ENCODE results near the gene TSKU. TPM values are rescaled to one million over a fixed set of nuclear protein-coding genes. Genes with fewer than 3 reads are reported as not detected.

Gene TSKU, protein sequence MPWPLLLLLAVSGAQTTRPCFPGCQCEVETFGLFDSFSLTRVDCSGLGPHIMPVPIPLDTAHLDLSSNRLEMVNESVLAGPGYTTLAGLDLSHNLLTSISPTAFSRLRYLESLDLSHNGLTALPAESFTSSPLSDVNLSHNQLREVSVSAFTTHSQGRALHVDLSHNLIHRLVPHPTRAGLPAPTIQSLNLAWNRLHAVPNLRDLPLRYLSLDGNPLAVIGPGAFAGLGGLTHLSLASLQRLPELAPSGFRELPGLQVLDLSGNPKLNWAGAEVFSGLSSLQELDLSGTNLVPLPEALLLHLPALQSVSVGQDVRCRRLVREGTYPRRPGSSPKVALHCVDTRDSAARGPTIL
- 35.8 TPM for total RNA-seq

DNA sequence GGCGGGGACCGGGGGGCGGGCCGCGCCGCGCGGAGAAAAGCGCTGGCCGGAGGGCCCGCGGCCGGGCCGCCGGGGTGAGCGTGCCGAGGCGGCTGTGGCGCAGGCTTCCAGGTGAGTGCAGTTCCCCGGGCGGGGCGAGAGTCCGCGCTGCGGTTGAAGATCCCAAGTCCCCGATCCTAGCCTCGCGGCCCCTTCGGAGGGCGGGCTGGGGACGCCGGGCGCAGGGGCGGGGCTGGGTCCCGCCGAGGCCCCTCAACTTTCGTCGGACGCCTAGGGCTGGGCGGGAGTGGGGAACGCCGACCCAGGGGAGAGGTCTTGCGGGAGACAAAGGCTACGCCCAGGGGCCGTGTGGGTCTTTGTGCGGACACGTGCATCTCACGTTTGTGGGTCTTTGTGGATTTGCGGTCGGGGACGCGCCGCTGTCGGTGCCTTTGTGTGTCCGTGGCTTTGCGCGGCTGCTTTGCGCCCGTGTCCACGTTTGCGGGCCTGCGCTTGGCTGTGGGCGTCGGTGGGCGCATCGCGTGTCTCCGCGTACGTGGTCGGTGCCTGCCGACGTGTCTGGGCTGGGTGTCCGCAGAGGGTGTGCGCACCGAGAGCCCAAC lies at the start of gene TSKU:
TSKU (plus strand) TSS at position 63 of the 602 bp plus-strand sequence. CDS start 12,261 bp downstream, outside the sequence.
- no peak for DNase-seq (ENCODE audit: low spot score)

DNA sequence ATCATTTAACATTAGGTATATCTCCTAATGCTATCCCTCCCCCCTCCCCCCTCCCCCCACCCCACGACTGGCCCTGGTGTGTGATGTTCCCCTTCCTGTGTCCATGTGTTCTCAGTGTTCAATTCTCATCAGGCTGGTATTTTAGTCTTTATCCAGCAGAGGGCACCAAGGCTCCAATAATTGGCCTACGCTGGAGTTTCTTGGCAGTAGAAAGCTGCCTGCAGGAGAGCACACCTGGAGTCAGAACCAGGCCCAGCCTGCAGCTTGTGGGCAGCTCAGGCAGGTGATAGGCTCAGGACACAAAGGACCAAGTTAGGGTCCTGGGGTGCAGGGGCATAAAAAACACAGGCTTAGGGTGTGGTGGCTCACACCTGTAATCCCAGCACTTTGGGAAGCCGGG lies 49.2 kb upstream of the TSKU start:
- DNase-seq (ENCODE audit: low spot score): peak; percentile 58

DNA sequence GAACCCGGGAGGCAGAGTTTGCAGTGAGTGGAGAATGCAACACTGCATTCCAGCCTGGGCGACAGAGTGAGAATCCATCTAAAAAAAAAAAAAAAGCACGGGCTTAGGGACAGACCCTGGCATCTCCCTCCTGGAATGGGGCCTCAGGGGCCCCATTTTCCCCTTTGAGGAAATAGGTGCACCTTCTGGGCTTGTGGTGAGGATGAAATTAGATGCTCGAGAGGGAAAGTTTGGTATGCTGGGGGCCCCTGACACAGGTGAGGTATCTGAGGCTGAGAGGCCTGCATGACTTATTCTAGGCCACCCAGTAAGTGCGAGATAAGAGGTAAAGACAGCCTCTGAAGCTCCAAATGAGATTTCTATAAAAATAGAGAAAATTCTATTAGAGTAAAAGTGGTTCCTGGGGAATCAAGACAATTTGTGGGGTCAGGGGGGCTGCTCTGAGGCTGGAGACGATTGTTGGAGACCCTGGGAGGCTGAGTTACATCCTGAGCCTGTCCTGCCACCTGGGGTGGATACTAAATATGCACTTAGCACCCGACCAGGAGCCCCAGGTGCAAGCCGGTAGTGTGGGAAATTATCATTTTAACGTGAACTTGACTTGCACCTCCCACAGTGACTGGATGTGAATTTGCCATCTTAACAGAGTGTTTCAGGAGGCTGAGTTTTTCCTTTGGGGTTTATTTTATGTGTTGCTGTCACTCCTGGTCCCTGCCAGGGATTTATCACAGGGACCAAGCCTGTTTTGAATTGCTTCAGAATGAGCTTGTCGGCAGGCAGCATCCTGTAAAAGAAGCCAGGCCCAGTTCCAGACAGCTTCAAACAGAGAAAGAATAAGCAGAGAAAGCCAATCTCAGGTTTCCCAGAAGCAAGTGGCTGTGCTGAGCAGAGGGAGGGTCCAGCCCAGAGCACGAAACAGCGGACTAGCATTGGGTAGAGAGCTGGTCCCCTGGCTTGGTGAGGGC lies 48.4 kb upstream of the TSKU start:
- DNase-seq (ENCODE audit: low spot score): no peak

DNA sequence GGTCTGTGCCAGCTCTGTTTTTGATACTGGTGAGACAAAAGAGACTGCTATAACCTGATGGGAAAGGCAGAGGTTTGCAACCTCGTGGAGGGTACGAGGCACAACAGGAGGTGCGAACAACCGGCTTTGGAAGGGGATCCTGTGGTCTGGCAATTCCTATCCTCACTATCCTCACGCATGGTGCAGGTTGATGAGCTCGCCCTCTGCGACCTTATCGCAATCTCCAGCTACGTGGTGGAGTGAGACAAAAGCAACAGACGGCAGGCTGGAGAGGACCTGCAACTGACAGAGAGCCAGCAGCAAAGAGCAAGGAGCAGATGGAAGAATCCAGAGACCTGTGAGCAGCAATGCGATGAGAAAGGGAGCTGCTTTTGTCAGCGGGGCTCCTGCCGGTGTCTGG lies 47.3 kb upstream of the TSKU start:
- DNase-seq (ENCODE audit: low spot score): no peak

DNA sequence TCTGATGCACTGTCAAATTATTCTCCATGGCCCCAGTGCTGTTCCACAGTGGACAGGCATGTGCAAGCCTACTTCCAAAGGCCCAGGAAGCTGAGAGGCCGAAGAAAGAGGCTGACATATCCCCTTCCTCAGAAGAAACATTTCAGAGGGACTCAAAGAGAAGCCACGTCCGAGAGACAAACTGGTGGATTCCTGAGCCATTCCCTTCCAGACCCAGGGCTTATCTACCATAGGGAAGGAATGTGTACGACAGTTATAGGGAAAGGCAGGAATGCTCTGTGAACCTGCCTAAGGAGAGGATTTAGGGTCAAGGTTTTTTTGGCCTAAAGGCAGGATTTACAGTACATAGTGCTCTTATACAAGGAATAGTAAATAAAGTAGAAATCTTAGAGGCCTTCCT lies 46.9 kb upstream of the TSKU start:
- DNase-seq (ENCODE audit: low spot score): no peak

DNA sequence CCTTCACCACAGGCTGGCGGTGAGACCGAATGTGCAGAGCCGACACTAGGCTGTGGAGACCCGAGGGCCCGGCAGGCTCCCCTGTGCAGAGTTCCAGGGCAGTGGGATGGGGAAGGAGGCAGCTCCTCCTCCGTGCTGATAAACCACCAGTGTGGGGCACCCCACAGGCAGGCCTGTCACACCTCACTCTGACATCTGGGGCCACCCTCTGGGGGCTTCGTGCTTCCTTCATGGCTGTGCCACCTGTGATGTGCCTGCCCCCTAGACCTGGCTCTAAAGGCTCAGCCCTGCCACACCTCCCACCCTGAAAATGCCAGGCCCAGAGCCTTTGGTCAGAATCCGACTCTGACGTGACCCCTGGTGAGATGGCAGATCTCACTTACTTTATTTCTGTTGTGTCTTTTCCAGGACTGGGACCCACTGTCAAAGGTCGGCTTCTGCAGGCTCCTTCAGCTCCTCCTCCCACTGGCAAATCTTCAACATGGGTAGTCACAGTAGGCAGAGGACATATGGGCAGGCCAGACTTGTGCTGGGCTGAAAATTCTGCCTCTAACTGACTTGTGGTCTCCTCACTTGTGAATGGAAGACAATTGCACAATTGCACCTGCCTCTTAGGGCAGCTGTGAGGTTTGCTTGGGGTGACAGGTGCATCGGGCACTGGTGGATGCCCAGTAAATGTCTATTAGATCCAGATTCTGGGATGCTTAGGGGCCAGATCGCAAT lies 46.2 kb upstream of the TSKU start:
- DNase-seq (ENCODE audit: low spot score): no peak

DNA sequence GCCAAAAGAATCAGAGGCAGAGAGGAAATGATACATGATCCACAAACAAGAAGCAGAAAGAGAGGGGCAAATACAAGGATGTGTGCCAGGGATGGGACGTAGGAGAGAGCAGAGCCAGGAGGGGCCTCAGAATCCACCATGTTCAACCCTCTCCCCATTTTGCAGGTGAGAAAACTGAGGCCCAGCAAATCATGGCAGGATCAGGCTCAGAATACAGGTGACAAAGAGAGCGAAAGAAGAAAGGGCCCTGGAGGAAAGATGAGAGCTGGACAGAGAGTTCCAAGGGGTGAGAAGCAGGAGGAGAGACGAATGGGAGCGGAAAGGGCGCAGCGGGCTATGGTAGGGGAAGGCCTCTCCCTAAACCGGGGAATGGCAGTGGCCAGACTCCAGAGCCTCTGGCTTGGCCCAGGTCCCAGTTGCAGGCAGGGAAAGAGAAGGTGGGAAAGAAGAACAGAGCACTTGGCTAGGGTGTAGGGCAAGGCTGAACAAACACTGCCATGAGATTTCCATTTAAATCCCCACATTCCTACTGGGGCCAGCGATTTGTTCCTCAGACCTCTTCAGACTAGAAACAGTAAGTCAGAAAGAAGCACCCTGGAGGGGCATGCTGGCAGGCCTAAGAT lies 44.4 kb upstream of the TSKU start:
- DNase-seq (ENCODE audit: low spot score): no peak

DNA sequence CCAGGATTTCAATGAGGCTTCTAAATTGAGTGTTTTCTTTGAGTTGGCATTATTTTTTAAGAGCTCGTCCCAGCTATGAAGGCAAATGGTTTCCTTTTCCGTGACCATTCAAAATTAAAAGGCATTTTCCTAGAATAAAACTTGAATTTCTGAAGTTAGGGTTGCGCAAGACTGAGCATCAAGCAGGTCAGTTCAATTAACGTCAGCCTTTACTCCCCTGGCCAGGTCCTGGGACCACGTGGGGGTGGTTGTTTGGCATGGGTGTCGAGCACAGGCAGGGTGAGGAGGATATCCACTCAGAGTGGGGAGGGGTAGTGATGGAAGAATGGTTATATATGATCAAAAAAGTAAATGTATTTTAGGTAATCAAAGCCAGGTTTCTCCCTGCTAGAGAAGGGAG lies 43.4 kb upstream of the TSKU start:
- no peak for DNase-seq (ENCODE audit: low spot score)

DNA sequence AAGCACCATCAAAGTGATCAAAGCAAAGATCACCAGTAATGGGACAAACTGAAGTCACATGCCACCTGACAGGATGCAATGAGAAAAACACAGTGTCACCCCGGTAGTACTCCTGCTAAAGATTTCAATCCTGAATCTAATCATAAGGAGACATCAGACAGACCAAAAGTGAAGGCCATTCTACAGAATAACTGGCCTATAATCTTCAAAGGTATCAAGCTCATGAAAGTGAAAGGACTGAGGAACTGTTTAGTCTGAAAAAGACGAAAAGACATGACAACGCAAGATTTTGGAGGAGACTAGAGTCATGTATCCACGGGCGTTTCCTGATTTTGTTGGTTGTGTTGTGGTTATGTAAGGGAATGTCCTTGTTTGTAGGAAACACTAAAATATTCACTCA lies 42.4 kb upstream of the TSKU start:
- no peak for DNase-seq (ENCODE audit: low spot score)

DNA sequence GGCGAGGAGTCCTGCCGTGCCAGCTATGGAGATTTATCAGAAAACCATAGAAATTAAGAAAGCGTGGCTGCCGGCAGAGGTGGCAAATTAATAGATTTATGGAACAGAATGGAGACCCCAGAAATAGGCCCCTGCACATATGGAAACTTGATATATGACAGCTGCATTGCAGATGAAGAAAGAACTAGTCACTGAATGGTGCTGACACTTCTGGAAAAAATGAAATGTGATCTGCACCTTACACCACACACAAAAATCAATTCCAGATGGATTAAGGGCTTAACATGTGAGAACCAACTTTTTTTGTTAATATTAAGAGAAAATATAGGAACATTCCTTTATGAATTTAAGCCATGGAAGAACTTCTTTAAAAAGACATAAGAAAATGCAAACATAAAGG lies 40.3 kb upstream of the TSKU start:
- no peak for DNase-seq (ENCODE audit: low spot score)

DNA sequence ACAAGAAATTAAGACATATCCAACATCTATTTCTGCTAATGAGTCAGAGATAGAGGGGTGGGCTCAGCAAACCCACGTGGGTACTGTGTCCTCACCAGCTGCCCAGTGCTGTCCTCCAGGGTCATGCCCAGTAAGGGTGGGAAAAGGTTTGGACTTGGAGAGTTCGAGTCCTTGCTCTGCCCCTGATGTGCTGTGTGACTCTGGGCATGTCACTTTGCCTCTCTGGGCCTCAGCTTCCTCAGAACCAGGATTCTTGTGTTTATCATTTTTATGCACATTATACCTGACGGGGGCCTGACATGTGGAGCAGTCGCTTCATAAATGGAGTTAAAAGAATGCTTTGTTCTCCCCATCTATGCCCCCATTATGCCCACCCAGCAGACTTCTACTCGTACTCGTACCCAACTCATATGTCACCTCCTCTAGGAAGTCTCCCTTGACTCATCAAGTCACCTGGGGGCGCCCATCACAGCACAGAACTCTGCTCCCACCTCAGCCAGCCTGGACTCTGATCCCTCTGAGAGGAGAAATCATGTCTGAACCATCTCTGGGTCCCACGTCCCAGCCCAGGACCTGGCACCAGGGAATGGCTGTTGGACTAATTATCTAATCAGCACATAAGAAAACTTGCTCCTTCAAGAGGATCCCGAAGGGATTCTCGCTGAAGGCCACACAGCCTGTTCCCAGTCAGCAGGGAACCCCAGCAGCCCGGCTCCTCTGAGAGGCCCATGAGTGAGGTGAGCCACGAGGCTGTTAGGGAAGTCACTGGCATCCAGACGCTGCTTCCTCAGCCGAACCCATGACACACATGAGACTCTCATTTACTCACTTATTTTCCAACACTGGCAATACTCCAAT lies 38.7 kb upstream of the TSKU start:
- no peak for DNase-seq (ENCODE audit: low spot score)

DNA sequence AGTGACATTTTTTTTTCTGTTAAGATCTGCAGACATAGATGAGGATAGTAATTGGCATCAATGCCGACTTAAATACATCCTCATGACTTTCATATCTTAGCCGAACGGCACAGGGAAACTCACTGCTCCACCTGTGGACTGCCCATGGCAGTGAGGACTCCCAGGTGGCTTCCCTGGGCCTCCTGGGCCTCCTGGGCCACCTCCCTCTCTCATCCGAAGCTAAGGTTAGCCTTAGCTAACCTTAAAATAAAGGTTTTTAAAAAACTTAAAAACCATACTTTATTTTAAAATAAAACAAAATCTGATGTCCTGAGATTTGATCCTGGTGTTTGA lies 38.1 kb upstream of the TSKU start:
- no peak for DNase-seq (ENCODE audit: low spot score)

DNA sequence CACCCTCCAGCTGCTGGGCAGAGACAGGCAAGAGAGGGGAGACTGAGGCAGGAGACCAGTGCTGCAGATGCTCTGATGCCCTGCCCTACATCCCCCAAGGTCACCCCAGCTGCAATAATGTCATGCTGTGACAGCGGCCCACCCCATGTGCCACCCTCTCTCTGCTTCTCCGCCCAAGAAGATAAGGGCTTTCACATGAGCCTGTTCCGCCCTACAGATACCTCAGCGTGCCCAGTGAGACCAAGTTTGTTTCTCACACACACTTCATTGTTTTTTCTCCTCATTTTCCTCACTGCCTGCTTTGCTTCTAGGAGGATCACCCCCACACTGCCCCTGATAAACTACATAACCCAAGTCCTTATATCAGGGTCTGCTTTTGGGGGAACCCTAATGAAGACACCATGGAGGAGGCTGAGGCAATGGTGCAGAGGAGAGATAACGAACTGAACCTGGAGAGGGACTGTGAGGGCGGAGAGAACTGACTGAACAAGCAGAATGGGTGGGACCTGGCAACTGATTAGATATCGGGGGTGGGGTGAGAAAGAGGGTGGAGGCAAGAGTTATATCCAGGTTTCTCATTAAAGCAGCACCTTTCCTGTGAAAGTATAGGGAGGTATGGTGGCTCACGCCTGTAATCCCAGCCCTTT lies 37.5 kb upstream of the TSKU start:
- no peak for DNase-seq (ENCODE audit: low spot score)

DNA sequence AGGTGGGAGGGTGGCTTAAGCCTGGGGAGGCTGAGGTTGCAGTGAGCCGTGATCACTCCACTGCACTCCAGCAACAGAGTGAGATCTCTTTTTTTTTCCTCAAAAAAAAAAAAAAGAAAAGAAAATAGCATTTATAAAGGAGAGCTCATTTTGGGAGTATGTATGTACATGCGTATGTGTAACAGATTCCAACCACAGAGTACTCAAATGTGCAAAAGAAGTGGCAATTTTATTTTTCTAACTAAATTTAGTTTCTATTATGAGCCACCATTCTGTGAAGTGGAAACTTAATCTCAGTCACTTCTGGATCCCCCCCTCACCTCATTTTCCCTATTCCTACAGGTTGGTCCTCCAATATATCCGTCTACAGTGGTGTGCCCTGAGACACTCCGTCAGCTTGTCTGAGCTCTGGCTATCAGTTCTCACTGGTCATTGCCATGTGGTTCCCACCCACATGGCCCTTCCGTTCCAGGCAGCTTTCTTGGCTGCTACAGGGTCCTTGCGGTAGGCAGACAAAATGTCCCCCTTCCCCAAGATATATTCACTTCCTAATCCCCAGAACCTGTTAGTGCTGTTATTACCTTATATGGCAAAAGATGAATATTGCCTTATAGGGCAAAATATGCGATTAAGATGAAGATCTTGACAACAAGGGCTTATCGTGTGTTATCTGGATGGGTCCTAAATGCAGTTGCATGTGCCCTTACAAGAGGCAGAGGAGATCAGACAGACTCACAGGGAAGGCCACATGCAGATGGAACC lies 35.8 kb upstream of the TSKU start:
- no peak for DNase-seq (ENCODE audit: low spot score)

DNA sequence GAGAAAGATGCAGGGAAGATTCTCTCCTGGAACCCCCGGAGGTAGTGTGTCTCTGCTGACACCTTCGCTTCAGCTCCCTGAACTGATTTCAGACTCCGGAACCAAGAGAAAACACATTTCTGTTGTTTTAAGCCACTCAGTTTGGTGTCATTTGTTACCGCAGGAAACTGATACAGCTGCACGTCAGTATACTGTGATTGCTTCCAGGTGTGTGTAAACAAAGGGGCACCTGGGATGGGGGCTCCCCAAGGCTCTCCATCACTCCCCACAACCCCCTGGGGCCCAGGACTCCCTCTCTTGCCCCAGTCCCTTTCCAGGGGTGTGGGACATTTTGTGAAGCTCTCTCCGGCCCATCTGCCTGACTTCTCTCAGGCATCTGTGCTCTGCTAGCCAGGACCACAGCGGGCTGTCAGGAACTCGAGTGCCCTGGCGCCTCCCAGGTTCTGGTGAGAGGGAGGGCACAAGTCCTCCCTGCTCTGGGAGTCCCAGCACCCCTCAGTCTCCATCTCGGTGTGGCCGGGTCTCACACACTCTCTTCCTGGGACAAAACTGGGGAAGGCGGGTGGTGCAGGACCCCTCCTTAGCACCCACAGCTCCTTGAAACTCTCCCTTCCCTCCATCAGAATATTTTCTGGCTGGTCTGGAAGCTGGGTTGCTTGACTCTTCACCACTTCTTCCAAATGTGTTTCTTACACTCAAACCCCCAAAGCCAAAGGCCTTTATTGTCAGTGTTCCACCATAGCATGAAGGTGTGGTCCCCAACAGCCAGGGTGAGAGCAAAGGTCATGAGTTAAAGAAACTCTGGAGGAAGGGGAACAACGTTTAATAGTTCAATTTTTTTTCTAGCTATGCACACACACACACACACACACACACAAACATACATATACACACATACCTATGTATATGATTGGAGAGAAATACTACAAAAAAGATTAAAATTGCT lies 35.0 kb upstream of the TSKU start:
- no peak for DNase-seq (ENCODE audit: low spot score)

DNA sequence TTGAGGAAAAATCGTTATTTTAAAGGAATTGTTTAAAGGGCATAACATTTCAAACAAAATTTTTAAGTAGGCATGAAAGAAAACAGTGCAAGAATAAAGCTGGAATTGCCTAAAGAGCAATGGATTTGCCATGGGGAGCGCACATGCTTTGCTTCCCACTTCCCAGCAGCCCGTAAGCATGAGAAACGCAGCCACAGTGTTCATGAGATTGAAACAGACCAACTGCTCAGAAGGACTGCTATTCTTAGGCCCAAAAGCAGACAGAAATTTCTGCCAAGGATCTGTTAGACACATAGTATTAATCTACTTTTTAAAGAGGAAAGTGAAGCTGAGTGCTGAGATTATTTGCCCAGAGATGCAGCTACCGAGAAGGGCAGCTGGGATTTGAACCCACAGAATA lies 34.2 kb upstream of the TSKU start:
- no peak for DNase-seq (ENCODE audit: low spot score)

DNA sequence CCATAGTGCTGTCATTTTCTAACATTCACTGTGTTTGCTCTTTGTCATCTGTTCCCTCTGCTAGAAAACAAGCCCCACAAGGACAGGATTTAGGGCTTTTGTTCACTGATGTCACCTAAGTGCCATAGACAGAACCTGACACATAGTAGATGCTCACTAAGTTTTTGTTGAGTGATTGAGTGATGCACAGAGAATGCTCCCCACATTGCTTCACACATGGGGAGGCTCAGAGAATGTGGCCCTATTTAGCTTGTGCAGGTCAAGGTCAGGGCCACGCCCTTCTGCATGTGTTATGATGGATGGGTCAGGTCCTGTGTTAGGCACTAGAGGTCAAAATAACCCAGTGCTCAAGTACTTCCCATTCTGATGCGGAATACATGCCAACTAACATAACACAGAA lies 33.1 kb upstream of the TSKU start:
- DNase-seq (ENCODE audit: low spot score): no peak

DNA sequence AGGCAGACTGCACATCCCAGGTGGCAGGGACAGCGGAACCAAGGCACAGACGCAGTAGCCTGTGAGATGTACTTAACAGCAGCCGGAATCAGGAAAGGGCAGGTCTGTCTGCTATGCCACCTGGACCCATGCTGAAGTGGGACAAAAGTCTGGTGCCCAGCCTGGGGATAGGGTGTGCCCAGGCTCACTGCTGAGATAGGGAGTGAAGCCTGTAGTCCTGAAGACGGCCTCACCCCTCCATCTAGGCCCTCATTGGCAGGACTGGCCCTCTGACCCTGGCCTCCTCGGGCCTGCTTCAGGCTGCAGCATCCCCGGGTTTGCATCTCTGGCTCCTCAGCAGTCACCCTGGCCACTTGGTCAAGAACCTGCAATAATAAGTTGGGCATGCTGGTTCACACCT lies 32.4 kb upstream of the TSKU start:
- DNase-seq (ENCODE audit: low spot score): no peak
